Fibroblast of lung (primary cell): ENCODE results near the gene ZNF557.
"Not testable (repeated sequence)": the region's sequence is repeated elsewhere in the genome, so short reads cannot be mapped to it uniquely, and the experiment has no call there.

Experiments used
- CTCF ChIP-seq, 2 donors: IDR thresholded peaks in 1 of 2; conservative IDR thresholded peaks in 1 of 2; 1 replicate in 1 of 2; 2 replicates in 1 of 2; pipeline ENCODE4 v1.5.1; 2011 to 2012; ENCODE audit warnings: low read length in 2 of 2, control low read depth in 1 of 2, inconsistent platforms in 1 of 2, low read depth in 1 of 2, mild to moderate bottlenecking in 1 of 2
- EZH2 ChIP-seq: IDR thresholded peaks from 2 replicates; pipeline ENCODE4 v1.5.1; 2012; ENCODE audit warnings: low read length, control low read depth, mild to moderate bottlenecking; ENCODE audit errors: missing control alignments

GRCh38 chr19:7021331-7021730 is 48.2 kb upstream of the ZNF557 start, which contains the start of gene MBD3L2B:
- not testable (repeated sequence) for TF ChIP-seq CTCF (conservative IDR thresholded peaks at IDR 0.05 in 1 of 2, IDR thresholded peaks at IDR 0.05 in 1 of 2; ENCODE audit: low read depth in 1 of 2, low read length in 2 of 2); EZH2
